ENCODE results near the gene SRD5A1. TPM values are rescaled to one million over a fixed set of nuclear protein-coding genes. Genes with fewer than 3 reads are reported as not detected.

SRD5A1 gene
- polyA plus RNA-seq, 1 experiment = 20.9 TPM

- CTCF ChIA-PET = no interaction called here
- H3K27me3 ChIP-seq (ENCODE audit: control insufficient read depth, insufficient read depth, low read length) = no peaks in the 10 kb centered on the region
- POLR2A ChIA-PET = no interaction called here
- no peak for DNase-seq (ENCODE audit: low read depth)
- peaks cover 37% of the 10 kb centered on the region for H3K36me3 ChIP-seq (ENCODE audit: control insufficient read depth, insufficient read depth, low read length)
- no peak for TF ChIP-seq CTCF (IDR thresholded peaks at IDR 0.05; ENCODE audit: insufficient read depth, low read depth, low read length)
- no peak overlapping the region for H3K4me3 ChIP-seq (ENCODE audit: low read depth, low read length)
Observed at GRCh38 chr5:6603643-6604042, 29.6 kb upstream of the SRD5A1 start.

DNA sequence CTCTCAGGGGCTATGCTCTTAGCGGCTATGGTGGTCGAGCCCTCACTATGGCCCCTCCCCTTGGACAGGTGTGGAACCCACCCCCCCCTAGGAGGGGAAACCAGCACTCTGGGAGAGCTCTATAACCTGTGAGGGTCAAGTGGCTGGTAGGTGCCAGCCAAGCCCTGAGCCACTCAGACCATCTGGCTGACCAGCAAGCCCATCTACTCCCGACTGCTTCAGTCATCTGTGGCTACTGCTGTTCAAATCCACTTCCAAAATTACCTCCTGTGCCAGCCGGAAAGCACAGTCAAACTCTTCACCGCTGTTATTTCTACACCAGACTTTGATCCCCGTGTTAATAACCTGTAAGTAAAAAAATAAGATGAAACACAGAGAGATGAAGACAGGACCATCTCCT lies 28.9 kb upstream of the SRD5A1 start:
- no peaks in the 10 kb centered on the region for H3K27me3 ChIP-seq (ENCODE audit: control insufficient read depth, insufficient read depth, low read length)
- ChIA-PET CTCF (no interaction called here), POLR2A (no interaction called here)
- DNase-seq (ENCODE audit: low read depth) = no peak
- H3K36me3 ChIP-seq (ENCODE audit: control insufficient read depth, insufficient read depth, low read length) = peaks cover 40% of the 10 kb centered on the region
- TF ChIP-seq CTCF (IDR thresholded peaks at IDR 0.05; ENCODE audit: insufficient read depth, low read depth, low read length) = no peak
- H3K4me3 ChIP-seq (ENCODE audit: low read depth, low read length) = no peak overlapping the region

- Histone ChIP-seq H3K27me3 (ENCODE audit: control insufficient read depth, insufficient read depth, low read length) (no peaks in the 10 kb centered on the region), H3K36me3 (ENCODE audit: control insufficient read depth, insufficient read depth, low read length) (peaks cover 39% of the 10 kb centered on the region), H3K4me3 (ENCODE audit: low read depth, low read length) (no peak overlapping the region)
- no peak for TF ChIP-seq CTCF (IDR thresholded peaks at IDR 0.05; ENCODE audit: insufficient read depth, low read depth, low read length)
- POLR2A ChIA-PET = no interaction called here
- no peak for DNase-seq (ENCODE audit: low read depth)
- CTCF ChIA-PET = interaction anchor here (0.9 kb wide), 1 partner anchor 40 kb away, joined by 3 read pairs; no protein-coding TSS in a partner anchor
Observed at GRCh38 chr5:6604946-6605345, 28.3 kb upstream of the SRD5A1 start.

GRCh38 chr5:6606884-6607558 lies 26.2 kb upstream of the SRD5A1 start:
- CTCF ChIA-PET = no interaction called here
- H3K36me3 ChIP-seq (ENCODE audit: control insufficient read depth, insufficient read depth, low read length) = peaks cover 37% of the 10 kb centered on the region
- no peak overlapping the region for H3K4me3 ChIP-seq (ENCODE audit: low read depth, low read length)
- H3K27me3 ChIP-seq (ENCODE audit: control insufficient read depth, insufficient read depth, low read length) = no peaks in the 10 kb centered on the region
- POLR2A ChIA-PET = no interaction called here
- no peak for DNase-seq (ENCODE audit: low read depth)
- no peak for TF ChIP-seq CTCF (IDR thresholded peaks at IDR 0.05; ENCODE audit: insufficient read depth, low read depth, low read length)

- ChIA-PET POLR2A (no interaction called here), CTCF (interaction anchor here (1.4 kb wide), 1 partner anchor 143 kb away, joined by 3 read pairs; no protein-coding TSS in a partner anchor)
- no peak for TF ChIP-seq CTCF (IDR thresholded peaks at IDR 0.05; ENCODE audit: insufficient read depth, low read depth, low read length)
- no peak overlapping the region for H3K4me3 ChIP-seq (ENCODE audit: low read depth, low read length)
- peaks cover 35% of the 10 kb centered on the region for H3K36me3 ChIP-seq (ENCODE audit: control insufficient read depth, insufficient read depth, low read length)
- H3K27me3 ChIP-seq (ENCODE audit: control insufficient read depth, insufficient read depth, low read length) = no peaks in the 10 kb centered on the region
- no peak for DNase-seq (ENCODE audit: low read depth)
Observed at GRCh38 chr5:6607559-6607936, 25.7 kb upstream of the SRD5A1 start.
